OCI-LY3 (cell line): ENCODE results near the gene RUSF1.

Source experiments
- H2AFZ ChIP-seq: fragments of 200-600, 300-600 bp; shearing (Covaris generic); 2 replicates; pipeline ENCODE4 v1.6.0; 2014; ENCODE audit warnings: antibody characterized with exemption, low read depth, low read length
- H3K27ac ChIP-seq: fragments of 200-600, 300-600 bp; sonication (generic); 2 replicates; pipeline ENCODE4 v1.5.1; 2014; ENCODE audit warnings: mild to moderate bottlenecking, low read length, moderate library complexity, mixed read lengths
- H3K27me3 ChIP-seq: fragments of 200-600, 300-600 bp; sonication (generic); 2 replicates; pipeline ENCODE4 v1.6.1; 2014; ENCODE audit warnings: low read depth, low read length, mixed read lengths
- H3K36me3 ChIP-seq: fragments of 200-600, 300-600 bp; sonication (generic); replicated peaks from 2 replicates; pipeline ENCODE3; 2014; ENCODE audit warnings: low read depth, low read length, mixed read lengths
- H3K4me1 ChIP-seq: fragments of 300-600, 200-600 bp; sonication (generic); 2 replicates; pipeline ENCODE4 v1.6.1; 2014; ENCODE audit warnings: low read length, mixed read lengths
- H3K4me2 ChIP-seq: fragments of 200-600, 300-600 bp; sonication (generic); 2 replicates; pipeline ENCODE4 v1.6.1; 2014; ENCODE audit warnings: low read length, mixed read lengths
- H3K4me3 ChIP-seq: fragments of 300-600, 200-600 bp; sonication (generic); 2 replicates; pipeline ENCODE4 v1.5.1; 2014; ENCODE audit warnings: antibody characterized with exemption, mild to moderate bottlenecking, low read length, moderate library complexity
- H3K79me2 ChIP-seq: fragments of 300-600, 200-600 bp; shearing (Covaris generic); 2 replicates; pipeline ENCODE4 v1.6.1; 2014; ENCODE audit warnings: mild to moderate bottlenecking, low read length, mixed read lengths
- H3K9ac ChIP-seq: fragments of 300-600, 200-600 bp; shearing (Covaris generic); 2 replicates; pipeline ENCODE4 v1.6.0; 2014; ENCODE audit warnings: mild to moderate bottlenecking, low read length, moderate library complexity
- H3K9me3 ChIP-seq: fragments of 200-600, 300-600 bp; shearing (Covaris generic); 2 replicates; pipeline ENCODE4 v1.6.1; 2014; ENCODE audit warnings: low read length, mixed read lengths; ENCODE audit not compliant: insufficient read depth
- H4K20me1 ChIP-seq: fragments of 200-600, 300-600 bp; sonication (generic); 2 replicates; pipeline ENCODE4 v1.6.1; 2016; ENCODE audit warnings: low read length, mixed read lengths; ENCODE audit not compliant: insufficient read depth
- EZH2phosphoT487 ChIP-seq: fragments of 200-600 bp; shearing (Covaris generic); IDR thresholded peaks from 2 replicates; pipeline ENCODE4 v1.6.1; 2018; ENCODE audit warnings: antibody characterized with exemption, mixed run types, low read depth
- TF ChIP-seq, protein P1 (sequence below): fragments of 200-600, 300-600 bp; sonication (generic); IDR thresholded peaks from 2 replicates; pipeline ENCODE4 v1.5.1; 2014; ENCODE audit warnings: antibody characterized with exemption, low read length, low read depth

The RUSF1 gene

DNA sequence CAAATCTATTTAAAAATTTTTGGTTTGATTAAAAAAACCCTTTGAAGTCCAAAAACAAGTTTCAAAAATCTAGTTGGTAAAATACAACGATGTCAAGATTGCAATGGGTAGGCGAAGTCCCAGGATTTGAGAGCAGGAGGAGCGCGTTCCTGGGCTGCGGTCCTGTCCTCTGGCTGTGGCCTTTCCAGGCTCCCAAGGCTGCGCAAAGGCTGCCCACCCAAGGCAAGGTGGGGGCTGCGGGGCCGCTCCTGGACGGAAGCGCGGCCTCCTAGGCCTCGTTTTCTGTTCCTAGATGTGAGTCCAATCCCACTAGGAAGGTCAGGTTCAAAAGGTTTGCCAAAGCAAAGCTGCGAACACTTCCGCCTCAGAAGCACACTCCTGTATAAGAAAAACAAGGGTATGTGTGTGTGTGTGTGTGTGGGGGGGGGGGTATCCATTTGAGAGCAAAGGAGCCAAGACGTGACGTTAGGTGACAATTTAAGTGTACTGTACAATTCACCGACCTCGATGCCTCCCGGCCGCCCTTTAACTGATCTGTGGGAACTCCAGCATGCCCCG lies 28.7 kb upstream of the RUSF1 start:
- no peaks in the 10 kb centered on the region for H3K4me1 ChIP-seq
- no peak overlapping the region for H3K27ac ChIP-seq
- TF ChIP-seq, protein P1, sequence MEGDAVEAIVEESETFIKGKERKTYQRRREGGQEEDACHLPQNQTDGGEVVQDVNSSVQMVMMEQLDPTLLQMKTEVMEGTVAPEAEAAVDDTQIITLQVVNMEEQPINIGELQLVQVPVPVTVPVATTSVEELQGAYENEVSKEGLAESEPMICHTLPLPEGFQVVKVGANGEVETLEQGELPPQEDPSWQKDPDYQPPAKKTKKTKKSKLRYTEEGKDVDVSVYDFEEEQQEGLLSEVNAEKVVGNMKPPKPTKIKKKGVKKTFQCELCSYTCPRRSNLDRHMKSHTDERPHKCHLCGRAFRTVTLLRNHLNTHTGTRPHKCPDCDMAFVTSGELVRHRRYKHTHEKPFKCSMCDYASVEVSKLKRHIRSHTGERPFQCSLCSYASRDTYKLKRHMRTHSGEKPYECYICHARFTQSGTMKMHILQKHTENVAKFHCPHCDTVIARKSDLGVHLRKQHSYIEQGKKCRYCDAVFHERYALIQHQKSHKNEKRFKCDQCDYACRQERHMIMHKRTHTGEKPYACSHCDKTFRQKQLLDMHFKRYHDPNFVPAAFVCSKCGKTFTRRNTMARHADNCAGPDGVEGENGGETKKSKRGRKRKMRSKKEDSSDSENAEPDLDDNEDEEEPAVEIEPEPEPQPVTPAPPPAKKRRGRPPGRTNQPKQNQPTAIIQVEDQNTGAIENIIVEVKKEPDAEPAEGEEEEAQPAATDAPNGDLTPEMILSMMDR: no peak
- TF ChIP-seq EZH2phosphoT487: no peak
- no peaks in the 10 kb centered on the region for H3K27me3 ChIP-seq
- no peaks in the 10 kb centered on the region for H3K9me3 ChIP-seq
- H4K20me1 ChIP-seq: no peaks in the 10 kb centered on the region
- H3K4me2 ChIP-seq: no peak overlapping the region
- H3K79me2 ChIP-seq: no peaks in the 10 kb centered on the region
- H3K36me3 ChIP-seq: no peaks in the 10 kb centered on the region
- no peak overlapping the region for H2AFZ ChIP-seq
- H3K4me3 ChIP-seq: no peak overlapping the region
- H3K9ac ChIP-seq: no peak overlapping the region

DNA sequence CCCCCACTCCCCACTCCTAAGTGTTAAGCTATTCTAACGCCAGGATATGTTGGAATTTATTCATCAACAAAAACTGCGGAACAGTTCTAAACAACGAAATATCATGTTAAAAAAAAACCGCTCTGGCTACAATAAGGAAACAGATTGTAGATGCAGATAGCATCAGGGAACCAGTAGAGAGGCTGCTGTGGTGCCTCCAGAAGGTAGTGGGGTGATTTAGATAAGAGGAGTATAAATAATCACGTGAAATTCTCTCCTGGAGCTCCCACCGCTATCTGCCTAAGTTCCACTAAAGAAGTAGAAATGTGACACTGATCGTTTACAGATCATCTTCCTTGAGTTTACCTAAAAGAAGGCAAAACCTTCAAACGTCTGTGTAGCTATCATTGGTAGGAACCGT lies 27.5 kb upstream of the RUSF1 start:
- H3K79me2 ChIP-seq: no peaks in the 10 kb centered on the region
- no peaks in the 10 kb centered on the region for H4K20me1 ChIP-seq
- H3K9me3 ChIP-seq: no peaks in the 10 kb centered on the region
- H3K4me1 ChIP-seq: no peaks in the 10 kb centered on the region
- H3K27me3 ChIP-seq: no peaks in the 10 kb centered on the region
- H3K4me2 ChIP-seq: no peak overlapping the region
- no peak overlapping the region for H3K9ac ChIP-seq
- no peak overlapping the region for H2AFZ ChIP-seq
- H3K36me3 ChIP-seq: no peaks in the 10 kb centered on the region
- TF ChIP-seq, protein P1: no peak
- no peak for TF ChIP-seq EZH2phosphoT487
- H3K27ac ChIP-seq: no peak overlapping the region
- no peak overlapping the region for H3K4me3 ChIP-seq

DNA sequence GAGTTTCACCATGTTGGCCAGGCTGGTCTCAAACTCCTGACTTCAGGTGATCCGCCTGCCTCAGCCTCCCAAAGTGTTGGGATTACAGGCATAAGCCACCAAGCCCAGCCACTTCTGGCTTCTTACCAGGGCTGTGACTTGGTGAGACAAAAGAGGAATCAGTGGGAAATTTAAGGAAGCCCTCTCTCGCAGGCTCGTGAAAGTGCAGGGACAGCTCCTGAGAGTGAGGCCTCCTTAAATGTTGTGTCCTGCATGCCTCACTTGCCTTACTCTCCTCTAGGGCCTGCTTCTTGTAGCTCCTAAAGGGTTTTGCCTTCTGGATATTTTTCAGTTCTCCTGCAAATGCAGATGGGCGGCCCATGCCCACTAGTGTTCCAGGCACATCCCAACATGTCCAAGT lies 24.7 kb upstream of the RUSF1 start:
- no peak overlapping the region for H3K9ac ChIP-seq
- H3K4me1 ChIP-seq: no peaks in the 10 kb centered on the region
- H3K4me3 ChIP-seq: no peak overlapping the region
- TF ChIP-seq, protein P1: no peak
- no peaks in the 10 kb centered on the region for H4K20me1 ChIP-seq
- H3K9me3 ChIP-seq: no peaks in the 10 kb centered on the region
- no peaks in the 10 kb centered on the region for H3K36me3 ChIP-seq
- H3K27me3 ChIP-seq: no peaks in the 10 kb centered on the region
- H3K4me2 ChIP-seq: no peak overlapping the region
- H3K79me2 ChIP-seq: no peaks in the 10 kb centered on the region
- H3K27ac ChIP-seq: no peak overlapping the region
- no peak overlapping the region for H2AFZ ChIP-seq

DNA sequence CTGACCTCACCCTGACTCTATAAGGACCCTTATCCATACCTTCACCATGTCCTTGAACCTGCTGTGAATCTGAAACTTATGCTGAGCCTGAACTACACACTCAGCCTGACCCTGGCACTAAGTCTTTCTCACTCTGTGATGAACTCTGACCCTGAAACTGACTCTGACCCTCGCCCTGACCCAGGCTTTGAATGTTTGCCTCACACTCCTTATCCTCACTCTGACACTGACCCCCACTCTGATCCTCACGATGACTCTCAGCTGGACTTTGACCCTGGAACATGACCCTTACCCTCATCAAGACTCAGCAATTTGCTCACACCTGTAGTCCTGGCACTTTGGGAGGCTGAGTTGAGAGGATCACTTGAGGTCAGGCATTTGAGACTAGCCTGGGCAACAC lies 23.9 kb upstream of the RUSF1 start:
- Histone ChIP-seq H3K9ac (no peak overlapping the region), H3K4me3 (no peak overlapping the region), H3K27me3 (no peaks in the 10 kb centered on the region), H3K4me2 (no peak overlapping the region), H3K4me1 (no peaks in the 10 kb centered on the region), H3K36me3 (no peaks in the 10 kb centered on the region), H3K79me2 (no peaks in the 10 kb centered on the region), H3K27ac (no peak overlapping the region), H4K20me1 (no peaks in the 10 kb centered on the region), H3K9me3 (no peaks in the 10 kb centered on the region), H2AFZ (no peak overlapping the region)
- no peak for TF ChIP-seq EZH2phosphoT487
- TF ChIP-seq, protein P1: no peak
